Measurements from ENCODE around the gene ANKRD28.

Gene ANKRD28

GRCh38 chr3:15713364-15713763 is 84.4 kb downstream of the ANKRD28 start:
- H3K27ac ChIP-seq: no peak overlapping the region
- no peak for DNase-seq
- no peak for TF ChIP-seq CTCF (IDR thresholded peaks at IDR 0.05; ENCODE audit: low read depth, low read length)
- no peaks in the 10 kb centered on the region for H3K27me3 ChIP-seq (ENCODE audit: insufficient read depth, low read depth, severe bottlenecking)
- no peaks in the 10 kb centered on the region for H3K9me3 ChIP-seq (ENCODE audit: severe bottlenecking)
- H3K4me3 ChIP-seq (ENCODE audit: low read depth, low read length): no peak overlapping the region
- peaks cover 33% of the 10 kb centered on the region for H3K36me3 ChIP-seq

DNA sequence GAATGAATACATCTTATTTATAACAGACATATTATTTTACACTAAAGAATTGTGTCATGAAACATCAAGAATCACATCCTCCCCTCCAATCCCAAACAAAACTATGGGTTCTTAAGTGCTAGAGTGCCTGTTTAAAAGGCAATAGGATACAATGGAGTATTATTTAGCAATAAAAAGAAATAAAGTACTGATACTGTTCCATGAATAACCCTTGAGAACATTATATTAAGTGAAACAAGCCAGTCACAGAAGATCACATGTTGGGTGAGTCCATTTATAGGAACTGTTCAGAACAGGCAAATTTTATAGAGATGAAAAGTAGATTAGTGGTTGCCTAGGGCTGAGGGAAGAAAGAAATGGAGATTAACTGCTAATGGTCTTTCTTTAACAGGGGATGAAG is 86.5 kb downstream of the ANKRD28 start:
- Histone ChIP-seq H3K36me3 (peaks cover 44% of the 10 kb centered on the region), H3K27me3 (ENCODE audit: insufficient read depth, low read depth, severe bottlenecking) (no peaks in the 10 kb centered on the region), H3K9me3 (ENCODE audit: severe bottlenecking) (no peaks in the 10 kb centered on the region), H3K27ac (no peak overlapping the region), H3K4me3 (ENCODE audit: low read depth, low read length) (no peak overlapping the region)
- TF ChIP-seq CTCF (IDR thresholded peaks at IDR 0.05; ENCODE audit: low read depth, low read length): no peak
- no peak for DNase-seq

- Histone ChIP-seq H3K27me3 (ENCODE audit: insufficient read depth, low read depth, severe bottlenecking) (no peaks in the 10 kb centered on the region), H3K4me3 (ENCODE audit: low read depth, low read length) (no peak overlapping the region), H3K36me3 (peaks cover 44% of the 10 kb centered on the region), H3K27ac (no peak overlapping the region), H3K9me3 (ENCODE audit: severe bottlenecking) (no peaks in the 10 kb centered on the region)
- DNase-seq: no peak
- no peak for TF ChIP-seq CTCF (IDR thresholded peaks at IDR 0.05; ENCODE audit: low read depth, low read length)
These were observed 88.7 kb downstream of the ANKRD28 start for GRCh38 chr3:15708882-15709677.

- DNase-seq: no peak
- Histone ChIP-seq H3K27ac (no peak overlapping the region), H3K36me3 (peaks cover 36% of the 10 kb centered on the region), H3K4me3 (ENCODE audit: low read depth, low read length) (no peak overlapping the region), H3K9me3 (ENCODE audit: severe bottlenecking) (no peaks in the 10 kb centered on the region), H3K27me3 (ENCODE audit: insufficient read depth, low read depth, severe bottlenecking) (no peaks in the 10 kb centered on the region)
- no peak for TF ChIP-seq CTCF (IDR thresholded peaks at IDR 0.05; ENCODE audit: low read depth, low read length)
These were observed 90.0 kb downstream of the ANKRD28 start for GRCh38 chr3:15707779-15708178.

GRCh38 chr3:15703346-15703745 is 94.4 kb downstream of the ANKRD28 start:
- no peak overlapping the region for H3K27ac ChIP-seq
- no peaks in the 10 kb centered on the region for H3K9me3 ChIP-seq (ENCODE audit: severe bottlenecking)
- no peak for TF ChIP-seq CTCF (IDR thresholded peaks at IDR 0.05; ENCODE audit: low read depth, low read length)
- no peak overlapping the region for H3K4me3 ChIP-seq (ENCODE audit: low read depth, low read length)
- no peak for DNase-seq
- no peaks in the 10 kb centered on the region for H3K27me3 ChIP-seq (ENCODE audit: insufficient read depth, low read depth, severe bottlenecking)
- peaks cover 11% of the 10 kb centered on the region for H3K36me3 ChIP-seq

- no peak overlapping the region for H3K4me3 ChIP-seq (ENCODE audit: low read depth, low read length)
- H3K27me3 ChIP-seq (ENCODE audit: insufficient read depth, low read depth, severe bottlenecking): no peaks in the 10 kb centered on the region
- no peak for TF ChIP-seq CTCF (IDR thresholded peaks at IDR 0.05; ENCODE audit: low read depth, low read length)
- H3K27ac ChIP-seq: no peak overlapping the region
- H3K9me3 ChIP-seq (ENCODE audit: severe bottlenecking): no peaks in the 10 kb centered on the region
- H3K36me3 ChIP-seq: peaks cover 2% of the 10 kb centered on the region
- no peak for DNase-seq
These were observed 103.2 kb downstream of the ANKRD28 start for GRCh38 chr3:15694628-15695027.

Data from WERI-Rb-1 (cell line).